Measurements from ENCODE around the gene SBK1.

Gene SBK1

GRCh38 chr16:28289048-28289447, 3.3 kb upstream of the SBK1 start:
- TF ChIP-seq, protein P1, sequence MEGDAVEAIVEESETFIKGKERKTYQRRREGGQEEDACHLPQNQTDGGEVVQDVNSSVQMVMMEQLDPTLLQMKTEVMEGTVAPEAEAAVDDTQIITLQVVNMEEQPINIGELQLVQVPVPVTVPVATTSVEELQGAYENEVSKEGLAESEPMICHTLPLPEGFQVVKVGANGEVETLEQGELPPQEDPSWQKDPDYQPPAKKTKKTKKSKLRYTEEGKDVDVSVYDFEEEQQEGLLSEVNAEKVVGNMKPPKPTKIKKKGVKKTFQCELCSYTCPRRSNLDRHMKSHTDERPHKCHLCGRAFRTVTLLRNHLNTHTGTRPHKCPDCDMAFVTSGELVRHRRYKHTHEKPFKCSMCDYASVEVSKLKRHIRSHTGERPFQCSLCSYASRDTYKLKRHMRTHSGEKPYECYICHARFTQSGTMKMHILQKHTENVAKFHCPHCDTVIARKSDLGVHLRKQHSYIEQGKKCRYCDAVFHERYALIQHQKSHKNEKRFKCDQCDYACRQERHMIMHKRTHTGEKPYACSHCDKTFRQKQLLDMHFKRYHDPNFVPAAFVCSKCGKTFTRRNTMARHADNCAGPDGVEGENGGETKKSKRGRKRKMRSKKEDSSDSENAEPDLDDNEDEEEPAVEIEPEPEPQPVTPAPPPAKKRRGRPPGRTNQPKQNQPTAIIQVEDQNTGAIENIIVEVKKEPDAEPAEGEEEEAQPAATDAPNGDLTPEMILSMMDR (conservative IDR thresholded peaks at IDR 0.05; ENCODE audit: low read length): no peak
- TF ChIP-seq EZH2phosphoT487 (IDR thresholded peaks at IDR 0.05; ENCODE audit: borderline replicate concordance): no peak

DNA sequence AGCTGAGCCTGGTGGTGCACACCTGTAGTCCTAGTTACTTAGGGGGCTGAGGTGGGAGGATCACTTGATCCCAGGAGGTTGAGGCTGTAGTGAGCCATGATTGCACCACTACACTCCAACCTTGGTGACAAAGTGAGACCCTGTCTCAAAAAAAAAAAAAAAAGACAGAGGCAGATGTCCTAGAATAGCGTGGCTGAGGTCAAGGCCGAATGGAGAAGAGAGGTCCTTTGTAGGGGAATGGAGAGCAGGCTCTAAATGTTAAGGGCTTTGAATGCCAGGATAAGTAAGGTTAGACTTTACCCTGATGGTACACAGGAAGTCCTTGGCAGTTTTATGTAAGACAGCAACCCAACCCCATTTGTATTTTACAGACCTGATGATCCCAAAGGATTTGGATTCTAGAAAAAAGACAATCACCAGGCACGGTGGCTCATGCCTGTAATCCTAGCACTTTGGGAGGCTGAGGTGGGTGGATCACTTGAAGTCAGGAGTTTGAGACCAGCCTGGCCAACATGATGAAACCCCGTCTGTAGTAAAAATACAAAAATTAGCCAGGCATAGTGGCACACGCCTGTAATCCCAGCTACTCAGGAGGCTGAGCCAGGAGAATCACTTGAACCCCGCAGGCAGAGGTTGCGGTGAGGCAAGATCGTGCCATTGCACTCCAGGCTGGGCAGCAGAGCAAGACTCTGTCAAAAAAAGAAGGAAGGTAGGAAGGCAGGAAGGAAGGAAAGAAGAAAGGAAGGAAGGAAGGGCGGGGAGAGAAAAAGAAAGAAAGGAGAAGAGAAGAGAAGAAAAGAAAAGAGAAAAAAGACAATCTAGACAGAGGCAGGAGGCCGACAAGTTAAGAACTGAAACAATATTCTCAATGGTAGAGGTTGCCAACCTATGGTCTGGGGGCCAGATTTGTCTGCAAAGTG, 2.1 kb upstream of the SBK1 start:
- Histone ChIP-seq H3K9me3 (ENCODE audit: insufficient read depth, low read depth, low read length) (no peaks in the 10 kb centered on the region), H3K9ac (ENCODE audit: low read depth, low read length, poor library complexity, severe bottlenecking) (peak overlapping the region; percentile 76), H3K4me1 (ENCODE audit: insufficient read depth, low read length, poor library complexity, severe bottlenecking) (peaks cover 18% of the 10 kb centered on the region), H2AFZ (ENCODE audit: low read length) (no peak overlapping the region), H3F3A (ENCODE audit: low read depth) (no peaks in the 10 kb centered on the region), H4K20me1 (ENCODE audit: insufficient read depth, low read length, poor library complexity, severe bottlenecking) (no peaks in the 10 kb centered on the region), H3K27me3 (ENCODE audit: insufficient read depth, low read length, poor library complexity, severe bottlenecking) (peaks cover 10% of the 10 kb centered on the region), H3K4me3 (ENCODE audit: low read length, poor library complexity, severe bottlenecking) (peak overlapping the region; percentile 63), H3K4me2 (ENCODE audit: low read depth, low read length, poor library complexity, severe bottlenecking) (peak overlapping the region; percentile 94), H3K79me2 (ENCODE audit: insufficient read depth, low read length) (peaks cover 4% of the 10 kb centered on the region; the same call in 1 of the 2 replicates), H3K36me3 (ENCODE audit: insufficient read depth, low read length) (no peaks in the 10 kb centered on the region), H3K9me2 (replicated peaks; ENCODE audit: low read depth, low read length) (no peaks in the 10 kb centered on the region)
- TF ChIP-seq EZH2phosphoT487 (IDR thresholded peaks at IDR 0.05; ENCODE audit: borderline replicate concordance): no peak
- TF ChIP-seq, protein P1 (conservative IDR thresholded peaks at IDR 0.05; ENCODE audit: low read length): no peak

More at GRCh38 chr16:28289048-28289447, 3.3 kb upstream of the SBK1 start:
- H3F3A ChIP-seq (ENCODE audit: low read depth): no peaks in the 10 kb centered on the region
- peak overlapping the region; percentile 46; the same call in 1 of the 2 replicates for H2AFZ ChIP-seq (ENCODE audit: low read length)
- no peaks in the 10 kb centered on the region for H3K9me3 ChIP-seq (ENCODE audit: insufficient read depth, low read depth, low read length)
- H4K20me1 ChIP-seq (ENCODE audit: insufficient read depth, low read length, poor library complexity, severe bottlenecking): no peaks in the 10 kb centered on the region
- no peak overlapping the region for H3K4me2 ChIP-seq (ENCODE audit: low read depth, low read length, poor library complexity, severe bottlenecking)
- peaks cover 4% of the 10 kb centered on the region; the same call in 1 of the 2 replicates for H3K79me2 ChIP-seq (ENCODE audit: insufficient read depth, low read length)
- H3K4me1 ChIP-seq (ENCODE audit: insufficient read depth, low read length, poor library complexity, severe bottlenecking): peaks cover 18% of the 10 kb centered on the region
- H3K4me3 ChIP-seq (ENCODE audit: low read length, poor library complexity, severe bottlenecking): no peak overlapping the region
- H3K27me3 ChIP-seq (ENCODE audit: insufficient read depth, low read length, poor library complexity, severe bottlenecking): peaks cover 10% of the 10 kb centered on the region
- no peaks in the 10 kb centered on the region for H3K36me3 ChIP-seq (ENCODE audit: insufficient read depth, low read length)
- H3K9ac ChIP-seq (ENCODE audit: low read depth, low read length, poor library complexity, severe bottlenecking): no peak overlapping the region
- H3K9me2 ChIP-seq (replicated peaks; ENCODE audit: low read depth, low read length): no peaks in the 10 kb centered on the region

DNA sequence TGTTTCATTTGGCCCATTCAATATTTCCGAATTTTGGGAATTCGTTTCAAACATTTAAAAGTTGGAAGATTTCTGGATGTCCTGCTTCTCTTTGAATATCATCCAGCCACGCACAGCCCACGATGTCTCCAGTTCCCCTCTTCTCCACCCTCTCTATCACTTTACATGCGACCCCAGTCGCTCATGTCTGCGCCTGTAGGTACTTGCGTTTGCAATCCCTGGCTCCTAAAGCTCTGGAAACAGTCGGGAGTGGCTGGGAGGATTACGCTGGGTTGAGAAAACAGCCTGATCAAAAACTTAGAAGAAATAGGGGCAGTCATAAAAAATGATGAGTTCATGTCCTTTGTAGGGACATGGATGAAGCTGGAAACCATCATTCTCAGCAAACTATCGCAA, 1.5 kb upstream of the SBK1 start:
- H3K9ac ChIP-seq (ENCODE audit: low read depth, low read length, poor library complexity, severe bottlenecking): peak overlapping the region; percentile 76
- no peaks in the 10 kb centered on the region for H3K9me3 ChIP-seq (ENCODE audit: insufficient read depth, low read depth, low read length)
- peaks cover 10% of the 10 kb centered on the region for H3K27me3 ChIP-seq (ENCODE audit: insufficient read depth, low read length, poor library complexity, severe bottlenecking)
- no peaks in the 10 kb centered on the region for H3F3A ChIP-seq (ENCODE audit: low read depth)
- H3K36me3 ChIP-seq (ENCODE audit: insufficient read depth, low read length): no peaks in the 10 kb centered on the region
- H3K9me2 ChIP-seq (replicated peaks; ENCODE audit: low read depth, low read length): no peaks in the 10 kb centered on the region
- TF ChIP-seq, protein P1 (conservative IDR thresholded peaks at IDR 0.05; ENCODE audit: low read length): no peak
- no peak for TF ChIP-seq EZH2phosphoT487 (IDR thresholded peaks at IDR 0.05; ENCODE audit: borderline replicate concordance)
- peaks cover 18% of the 10 kb centered on the region for H3K4me1 ChIP-seq (ENCODE audit: insufficient read depth, low read length, poor library complexity, severe bottlenecking)
- no peak overlapping the region for H2AFZ ChIP-seq (ENCODE audit: low read length)
- H3K79me2 ChIP-seq (ENCODE audit: insufficient read depth, low read length): peaks cover 4% of the 10 kb centered on the region; the same call in 1 of the 2 replicates
- H4K20me1 ChIP-seq (ENCODE audit: insufficient read depth, low read length, poor library complexity, severe bottlenecking): no peaks in the 10 kb centered on the region
- H3K4me2 ChIP-seq (ENCODE audit: low read depth, low read length, poor library complexity, severe bottlenecking): peak overlapping the region; percentile 94
- peak overlapping the region; percentile 63 for H3K4me3 ChIP-seq (ENCODE audit: low read length, poor library complexity, severe bottlenecking)
